ENCODE measurements around the gene GABRR2. TPM values are rescaled to one million over a fixed set of nuclear protein-coding genes. Genes with fewer than 3 reads are reported as not detected.

The GABRR2 gene
- total and polyA plus RNA-seq, 2 donors: 0.42 to 0.78 TPM

DNA sequence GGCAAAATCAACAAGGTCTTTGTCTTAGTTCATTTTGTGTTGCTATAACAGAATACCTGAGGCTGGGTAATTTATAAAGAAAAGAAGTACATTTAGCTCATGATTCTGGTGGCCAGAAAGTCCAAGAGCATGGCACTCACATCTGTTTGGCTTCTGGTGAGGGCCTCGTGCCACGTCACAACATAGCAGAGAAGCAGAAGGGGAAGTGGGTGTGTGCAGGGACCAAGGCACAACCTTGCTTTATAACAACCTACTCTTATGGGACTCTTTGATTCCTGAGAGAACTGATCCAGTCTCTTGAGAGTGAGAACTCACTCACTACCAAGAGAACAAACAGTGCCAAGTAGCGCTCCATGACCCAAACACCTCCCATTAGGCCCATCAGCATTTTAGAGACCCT is 25.4 kb downstream of the GABRR2 start:
- Histone ChIP-seq H3K27ac (ENCODE audit: low read depth in 1 of 2, low read length in 1 of 2) (no peak overlapping the region), H3K36me3 (ENCODE audit: control insufficient read depth in 2 of 2, insufficient read depth in 2 of 2, low read length in 1 of 2) (no peaks in the 10 kb centered on the region), H3K27me3 (ENCODE audit: control insufficient read depth in 2 of 2, insufficient read depth in 1 of 2, low read length in 1 of 2) (no peaks in the 10 kb centered on the region), H3K4me3 (ENCODE audit: low read length in 2 of 2) (no peak overlapping the region), H3K9me3 (ENCODE audit: control insufficient read depth in 2 of 2, insufficient read depth in 1 of 2, low read length in 1 of 2) (peaks cover 0 to 3% of the 10 kb centered on the region in 2 donors), H3K4me1 (ENCODE audit: control insufficient read depth in 2 of 2, insufficient read depth in 2 of 2, low read length in 2 of 2) (no peaks in the 10 kb centered on the region)
- DNase-seq (ENCODE audit: low read depth in 6 of 9, low spot score in 9 of 9): no peak
- WGBS: 96% methylated on average over 3 of the region's 3 CpGs

GRCh38 chr6:89287351-89288028 is 27.6 kb downstream of the GABRR2 start:
- no peaks in the 10 kb centered on the region for H3K4me1 ChIP-seq (ENCODE audit: control insufficient read depth in 2 of 2, insufficient read depth in 2 of 2, low read length in 2 of 2)
- WGBS: 98% methylated on average over 9 of the region's 9 CpGs
- H3K27me3 ChIP-seq (ENCODE audit: control insufficient read depth in 2 of 2, insufficient read depth in 1 of 2, low read length in 1 of 2): no peaks in the 10 kb centered on the region
- H3K36me3 ChIP-seq (ENCODE audit: control insufficient read depth in 2 of 2, insufficient read depth in 2 of 2, low read length in 1 of 2): no peaks in the 10 kb centered on the region
- no peak overlapping the region for H3K27ac ChIP-seq (ENCODE audit: low read depth in 1 of 2, low read length in 1 of 2)
- peaks cover 0 to 3% of the 10 kb centered on the region in 2 donors for H3K9me3 ChIP-seq (ENCODE audit: control insufficient read depth in 2 of 2, insufficient read depth in 1 of 2, low read length in 1 of 2)
- DNase-seq (ENCODE audit: low read depth in 6 of 9, low spot score in 9 of 9): no peak
- no peak overlapping the region for H3K4me3 ChIP-seq (ENCODE audit: low read length in 2 of 2)

- H3K4me3 ChIP-seq (ENCODE audit: low read length in 2 of 2): no peak overlapping the region
- no peaks in the 10 kb centered on the region for H3K36me3 ChIP-seq (ENCODE audit: control insufficient read depth in 2 of 2, insufficient read depth in 2 of 2, low read length in 1 of 2)
- no peak overlapping the region for H3K27ac ChIP-seq (ENCODE audit: low read depth in 1 of 2, low read length in 1 of 2)
- no peak for DNase-seq (ENCODE audit: low read depth in 6 of 9, low spot score in 9 of 9)
- H3K9me3 ChIP-seq (ENCODE audit: control insufficient read depth in 2 of 2, insufficient read depth in 1 of 2, low read length in 1 of 2): peaks cover 0 to 3% of the 10 kb centered on the region in 2 donors
- H3K27me3 ChIP-seq (ENCODE audit: control insufficient read depth in 2 of 2, insufficient read depth in 1 of 2, low read length in 1 of 2): no peaks in the 10 kb centered on the region
- 94% methylated on average over 6 of the region's 6 CpGs for WGBS
- no peaks in the 10 kb centered on the region for H3K4me1 ChIP-seq (ENCODE audit: control insufficient read depth in 2 of 2, insufficient read depth in 2 of 2, low read length in 2 of 2)
These were observed 28.6 kb downstream of the GABRR2 start for GRCh38 chr6:89286516-89286915.

GRCh38 chr6:89284963-89285735 is 29.9 kb downstream of the GABRR2 start:
- Histone ChIP-seq H3K4me1 (ENCODE audit: control insufficient read depth in 2 of 2, insufficient read depth in 2 of 2, low read length in 2 of 2) (no peaks in the 10 kb centered on the region), H3K9me3 (ENCODE audit: control insufficient read depth in 2 of 2, insufficient read depth in 1 of 2, low read length in 1 of 2) (peaks cover 0 to 2% of the 10 kb centered on the region in 2 donors), H3K27me3 (ENCODE audit: control insufficient read depth in 2 of 2, insufficient read depth in 1 of 2, low read length in 1 of 2) (no peaks in the 10 kb centered on the region), H3K4me3 (ENCODE audit: low read length in 2 of 2) (no peak overlapping the region), H3K27ac (ENCODE audit: low read depth in 1 of 2, low read length in 1 of 2) (no peak overlapping the region), H3K36me3 (ENCODE audit: control insufficient read depth in 2 of 2, insufficient read depth in 2 of 2, low read length in 1 of 2) (no peaks in the 10 kb centered on the region)
- DNase-seq (ENCODE audit: low read depth in 6 of 9, low spot score in 9 of 9): no peak
- 97% methylated on average over 15 of the region's 15 CpGs for WGBS

- DNase-seq (ENCODE audit: low read depth in 6 of 9, low spot score in 9 of 9): no peak
- WGBS: 99% methylated on average over 3 of the region's 3 CpGs
- no peaks in the 10 kb centered on the region for H3K9me3 ChIP-seq (ENCODE audit: control insufficient read depth in 2 of 2, insufficient read depth in 1 of 2, low read length in 1 of 2)
- H3K36me3 ChIP-seq (ENCODE audit: control insufficient read depth in 2 of 2, insufficient read depth in 2 of 2, low read length in 1 of 2): no peaks in the 10 kb centered on the region
- no peak overlapping the region for H3K4me3 ChIP-seq (ENCODE audit: low read length in 2 of 2)
- no peaks in the 10 kb centered on the region for H3K27me3 ChIP-seq (ENCODE audit: control insufficient read depth in 2 of 2, insufficient read depth in 1 of 2, low read length in 1 of 2)
- H3K4me1 ChIP-seq (ENCODE audit: control insufficient read depth in 2 of 2, insufficient read depth in 2 of 2, low read length in 2 of 2): no peaks in the 10 kb centered on the region
- H3K27ac ChIP-seq (ENCODE audit: low read depth in 1 of 2, low read length in 1 of 2): no peak overlapping the region
These were observed 31.0 kb downstream of the GABRR2 start for GRCh38 chr6:89284081-89284480.

GRCh38 chr6:89282749-89283148 is 32.4 kb downstream of the GABRR2 start:
- no peak for DNase-seq (ENCODE audit: low read depth in 6 of 9, low spot score in 9 of 9)
- H3K9me3 ChIP-seq (ENCODE audit: control insufficient read depth in 2 of 2, insufficient read depth in 1 of 2, low read length in 1 of 2): no peaks in the 10 kb centered on the region
- H3K27ac ChIP-seq (ENCODE audit: low read depth in 1 of 2, low read length in 1 of 2): no peak overlapping the region
- H3K4me3 ChIP-seq (ENCODE audit: low read length in 2 of 2): no peak overlapping the region
- H3K4me1 ChIP-seq (ENCODE audit: control insufficient read depth in 2 of 2, insufficient read depth in 2 of 2, low read length in 2 of 2): no peaks in the 10 kb centered on the region
- no peaks in the 10 kb centered on the region for H3K27me3 ChIP-seq (ENCODE audit: control insufficient read depth in 2 of 2, insufficient read depth in 1 of 2, low read length in 1 of 2)
- WGBS: 93% methylated on average over 9 of the region's 9 CpGs
- no peaks in the 10 kb centered on the region for H3K36me3 ChIP-seq (ENCODE audit: control insufficient read depth in 2 of 2, insufficient read depth in 2 of 2, low read length in 1 of 2)

DNA sequence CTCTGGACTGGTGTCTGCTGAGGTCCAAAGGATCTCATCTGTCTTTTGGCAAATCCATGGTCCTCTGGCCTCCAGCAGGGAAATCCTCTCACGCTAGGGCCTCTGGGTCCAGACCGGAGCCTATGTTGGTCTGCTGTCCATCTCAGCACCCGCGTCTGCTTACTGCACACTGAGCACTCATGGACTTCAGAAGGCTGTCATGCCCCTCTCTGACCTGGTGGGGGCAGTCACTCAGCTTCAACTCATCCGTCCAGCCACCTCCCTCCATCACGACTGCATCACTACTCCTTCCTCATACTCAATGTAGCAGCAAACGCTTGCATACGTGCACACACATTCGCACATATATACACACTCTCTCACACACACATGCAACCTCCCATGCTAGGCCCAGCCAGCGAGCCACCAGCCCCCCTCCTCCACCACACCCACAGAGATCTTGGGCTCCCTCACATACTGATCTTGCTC is 33.3 kb downstream of the GABRR2 start:
- no peaks in the 10 kb centered on the region for H3K4me1 ChIP-seq (ENCODE audit: control insufficient read depth in 2 of 2, insufficient read depth in 2 of 2, low read length in 2 of 2)
- WGBS: 87% methylated on average over 10 of the region's 10 CpGs
- H3K4me3 ChIP-seq (ENCODE audit: low read length in 2 of 2): no peak overlapping the region
- no peaks in the 10 kb centered on the region for H3K9me3 ChIP-seq (ENCODE audit: control insufficient read depth in 2 of 2, insufficient read depth in 1 of 2, low read length in 1 of 2)
- peak in 6 of 9 donors; percentile 24 to 70 (median 42) for DNase-seq (ENCODE audit: low read depth in 6 of 9, low spot score in 9 of 9)
- no peaks in the 10 kb centered on the region for H3K36me3 ChIP-seq (ENCODE audit: control insufficient read depth in 2 of 2, insufficient read depth in 2 of 2, low read length in 1 of 2)
- H3K27ac ChIP-seq (ENCODE audit: low read depth in 1 of 2, low read length in 1 of 2): no peak overlapping the region
- no peaks in the 10 kb centered on the region for H3K27me3 ChIP-seq (ENCODE audit: control insufficient read depth in 2 of 2, insufficient read depth in 1 of 2, low read length in 1 of 2)

DNA sequence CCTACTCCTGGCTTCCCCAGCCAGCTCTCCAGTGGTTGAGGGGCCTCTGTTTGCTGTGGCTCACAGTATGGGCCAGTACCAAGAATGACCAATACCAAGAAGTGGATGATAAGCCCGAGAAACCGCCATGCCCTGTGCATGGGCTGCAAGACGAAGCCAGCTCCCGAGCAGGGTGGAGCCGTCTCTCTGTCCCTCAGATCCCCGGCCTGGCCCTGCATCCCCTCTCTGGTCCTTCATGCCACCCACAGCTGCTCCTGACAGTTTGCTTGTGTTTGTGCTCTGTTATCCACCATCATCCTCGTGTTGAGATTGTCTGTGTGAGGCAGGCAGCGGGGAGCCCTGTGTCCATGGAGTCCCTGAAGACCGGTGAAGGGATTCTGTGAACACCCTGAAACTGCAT is 36.1 kb downstream of the GABRR2 start:
- Histone ChIP-seq H3K4me1 (ENCODE audit: control insufficient read depth in 2 of 2, insufficient read depth in 2 of 2, low read length in 2 of 2) (no peaks in the 10 kb centered on the region), H3K27me3 (ENCODE audit: control insufficient read depth in 2 of 2, insufficient read depth in 1 of 2, low read length in 1 of 2) (no peaks in the 10 kb centered on the region), H3K27ac (ENCODE audit: low read depth in 1 of 2, low read length in 1 of 2) (no peak overlapping the region), H3K4me3 (ENCODE audit: low read length in 2 of 2) (no peak overlapping the region), H3K36me3 (ENCODE audit: control insufficient read depth in 2 of 2, insufficient read depth in 2 of 2, low read length in 1 of 2) (no peaks in the 10 kb centered on the region), H3K9me3 (ENCODE audit: control insufficient read depth in 2 of 2, insufficient read depth in 1 of 2, low read length in 1 of 2) (no peaks in the 10 kb centered on the region)
- 98% methylated on average over 9 of the region's 9 CpGs for WGBS
- DNase-seq (ENCODE audit: low read depth in 6 of 9, low spot score in 9 of 9): no peak

DNA sequence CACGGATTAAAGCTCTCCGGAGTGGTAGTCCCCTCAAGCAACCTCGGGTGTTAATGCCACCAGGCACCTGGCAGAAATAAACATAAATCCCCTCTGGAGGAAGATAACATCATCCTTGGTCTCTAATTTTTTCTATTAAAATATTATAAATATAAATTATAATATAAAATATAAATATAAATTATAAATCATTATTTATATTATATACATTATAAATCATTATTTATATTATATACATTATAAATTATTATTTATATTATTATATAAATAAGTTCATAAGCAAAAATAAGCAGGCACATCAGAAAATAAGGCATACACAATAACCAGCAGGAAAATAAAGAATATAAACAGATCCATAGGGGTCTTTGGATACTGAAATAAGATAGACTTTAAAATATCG is 39.2 kb downstream of the GABRR2 start:
- DNase-seq (ENCODE audit: low read depth in 6 of 9, low spot score in 9 of 9): no peak
- no peak overlapping the region for H3K4me3 ChIP-seq (ENCODE audit: low read length in 2 of 2)
- 98% methylated on average over 4 of the region's 4 CpGs for WGBS
- H3K36me3 ChIP-seq (ENCODE audit: control insufficient read depth in 2 of 2, insufficient read depth in 2 of 2, low read length in 1 of 2): no peaks in the 10 kb centered on the region
- H3K27me3 ChIP-seq (ENCODE audit: control insufficient read depth in 2 of 2, insufficient read depth in 1 of 2, low read length in 1 of 2): no peaks in the 10 kb centered on the region
- H3K9me3 ChIP-seq (ENCODE audit: control insufficient read depth in 2 of 2, insufficient read depth in 1 of 2, low read length in 1 of 2): no peaks in the 10 kb centered on the region
- no peak overlapping the region for H3K27ac ChIP-seq (ENCODE audit: low read depth in 1 of 2, low read length in 1 of 2)
- peaks cover 3 to 7% of the 10 kb centered on the region in 2 donors for H3K4me1 ChIP-seq (ENCODE audit: control insufficient read depth in 2 of 2, insufficient read depth in 2 of 2, low read length in 2 of 2)

Data from thymus (tissue), 11 donors.